Naive B cell (primary cell): ENCODE data around the gene MOB3B. TPM values are rescaled to one million over a fixed set of nuclear protein-coding genes. Genes with fewer than 3 reads are reported as not detected.

Experiments
- ATAC-seq, 2 donors: fragments of 150-1000 bp; cut with Tn5 transposase; 2 replicates each; pipeline ENCODE4 v1.10.0; 2021; ENCODE audit warnings: low read depth in 2 of 2, mild to moderate bottlenecking in 2 of 2, moderate library complexity in 2 of 2
- DNase-seq: peaks from one replicate; pipeline ENCODE4 v3.0.0; 2022
- H3K27ac Mint-ChIP-seq, 6 donors: one replicate each; pipeline ENCODE4 v1.8.0; 2020 to 2022; ENCODE audit warnings: mild to moderate bottlenecking in 6 of 6, mixed read lengths in 6 of 6, moderate library complexity in 5 of 6, inconsistent platforms in 2 of 6
- H3K27me3 Mint-ChIP-seq, 3 donors: one replicate each; pipeline ENCODE4 v1.8.0; 2021 to 2022; ENCODE audit warnings: mixed read lengths in 3 of 3, mild to moderate bottlenecking in 1 of 3
- H3K36me3 Mint-ChIP-seq, 2 donors: one replicate each; pipeline ENCODE4 v1.8.0; 2020 to 2022; ENCODE audit warnings: mixed read lengths in 2 of 2, inconsistent platforms in 1 of 2, mild to moderate bottlenecking in 1 of 2
- H3K4me1 Mint-ChIP-seq, 3 donors: one replicate each; pipeline ENCODE4 v1.8.0; 2020 to 2022; ENCODE audit warnings: mixed read lengths in 3 of 3, inconsistent platforms in 1 of 3, mild to moderate bottlenecking in 1 of 3, moderate library complexity in 1 of 3
- H3K4me3 Mint-ChIP-seq, 8 donors: one replicate each; pipeline ENCODE4 v1.8.0; 2020 to 2022; ENCODE audit warnings: mild to moderate bottlenecking in 8 of 8, mixed read lengths in 8 of 8, moderate library complexity in 8 of 8, inconsistent platforms in 2 of 8
- H3K9me3 Mint-ChIP-seq, 7 donors: one replicate each; pipeline ENCODE4 v1.8.0; 2020 to 2022; ENCODE audit warnings: mixed read lengths in 7 of 7, mild to moderate bottlenecking in 5 of 7, inconsistent platforms in 2 of 7, moderate library complexity in 1 of 7
- polyA plus RNA-seq, 6 donors: library from polyadenylated mRNA; unstranded; fragments of 300-500 nt; fragmentation: Illumina TruSeq; gene quantifications; one replicate each; pipeline ENCODE4 v1.2.3, GENCODE V29; 2021; ENCODE audit warnings: low read depth in 6 of 6

MOB3B gene
- polyA plus RNA-seq, 6 donors from 2014 or later = 9.5 to 19.8 (median 15.7) TPM

DNA sequence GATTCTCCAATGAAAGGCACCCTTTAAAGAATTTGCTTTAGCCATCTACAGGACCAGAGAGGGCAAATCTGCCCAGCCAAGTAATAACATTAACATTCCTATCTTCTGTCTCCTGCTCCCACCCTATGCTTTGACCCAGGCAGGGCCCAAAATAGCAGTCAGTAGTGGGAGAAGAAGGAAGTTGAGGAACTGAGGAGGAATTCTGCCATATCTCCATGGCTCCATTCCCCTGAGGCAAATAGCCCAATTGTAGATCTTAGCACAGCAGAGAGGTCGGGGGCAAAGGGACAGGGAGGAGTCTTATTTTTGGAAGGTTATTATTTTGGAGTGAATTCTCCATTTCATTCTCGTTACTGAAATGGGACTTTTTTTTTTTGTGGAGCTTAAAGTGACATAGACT is 116.7 kb downstream of the MOB3B start:
- DNase-seq (no peak), ATAC-seq (no peak)
- Mint-ChIP-seq H3K27me3 (no peaks in the 10 kb centered on the region), H3K9me3 (no peaks in the 10 kb centered on the region), H3K27ac (peak overlapping the region in 4 of 6 donors; percentile 17 to 52 (median 30)), H3K4me3 (no peak overlapping the region), H3K36me3 (no peaks in the 10 kb centered on the region), H3K4me1 (peaks cover 32 to 64% (median 57%) of the 10 kb centered on the region in 3 donors)

GRCh38 chr9:27412081-27412480 is 117.5 kb downstream of the MOB3B start:
- peaks cover 32 to 71% (median 60%) of the 10 kb centered on the region in 3 donors for H3K4me1 Mint-ChIP-seq
- ATAC-seq (no peak), DNase-seq (no peak)
- no peaks in the 10 kb centered on the region for H3K9me3 Mint-ChIP-seq
- H3K27ac Mint-ChIP-seq = peak overlapping the region in 1 of 6 donors; percentile 41
- H3K36me3 Mint-ChIP-seq = no peaks in the 10 kb centered on the region
- no peak overlapping the region for H3K4me3 Mint-ChIP-seq
- H3K27me3 Mint-ChIP-seq = no peaks in the 10 kb centered on the region

GRCh38 chr9:27408482-27408881 is 121.1 kb downstream of the MOB3B start:
- peak overlapping the region in 1 of 8 donors; percentile 57 for H3K4me3 Mint-ChIP-seq
- peaks cover 36 to 70% (median 52%) of the 10 kb centered on the region in 3 donors for H3K4me1 Mint-ChIP-seq
- no peak for DNase-seq
- no peak for ATAC-seq
- H3K9me3 Mint-ChIP-seq = no peaks in the 10 kb centered on the region
- peaks cover 0 to 3% of the 10 kb centered on the region in 2 donors for H3K36me3 Mint-ChIP-seq
- no peaks in the 10 kb centered on the region for H3K27me3 Mint-ChIP-seq
- H3K27ac Mint-ChIP-seq = no peak overlapping the region

DNA sequence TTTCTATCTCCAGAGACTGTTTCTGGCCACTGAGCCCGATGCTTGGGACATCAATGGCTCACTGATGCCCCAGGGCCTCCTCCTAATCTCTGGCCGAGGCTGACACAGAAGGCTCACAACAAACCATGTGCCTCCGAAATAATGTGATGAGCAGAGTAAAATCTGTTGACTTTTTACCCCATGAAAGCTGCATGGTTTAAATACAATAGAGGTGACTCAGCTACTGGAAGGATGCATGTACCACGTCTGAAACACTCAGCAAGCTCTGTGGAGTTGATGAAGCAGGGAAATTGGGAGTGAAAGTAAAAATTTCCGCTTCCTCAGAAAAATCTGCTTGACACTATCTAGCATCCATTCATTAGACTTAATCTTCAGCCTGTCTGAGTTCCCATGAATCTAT is 121.6 kb downstream of the MOB3B start:
- Mint-ChIP-seq H3K4me3 (peak overlapping the region in 1 of 8 donors; percentile 4), H3K27me3 (no peaks in the 10 kb centered on the region), H3K27ac (peak overlapping the region in 1 of 6 donors; percentile 91), H3K9me3 (no peaks in the 10 kb centered on the region), H3K4me1 (peaks cover 34 to 69% (median 50%) of the 10 kb centered on the region in 3 donors), H3K36me3 (peaks cover 0 to 3% of the 10 kb centered on the region in 2 donors)
- no peak for ATAC-seq
- no peak for DNase-seq

- Mint-ChIP-seq H3K4me3 (no peak overlapping the region), H3K4me1 (peaks cover 34 to 69% (median 48%) of the 10 kb centered on the region in 3 donors), H3K27me3 (no peaks in the 10 kb centered on the region), H3K9me3 (no peaks in the 10 kb centered on the region), H3K27ac (peak overlapping the region in 2 of 6 donors; percentile 29 to 91), H3K36me3 (peaks cover 0 to 3% of the 10 kb centered on the region in 2 donors)
- ATAC-seq (no peak), DNase-seq (no peak)
Observed at GRCh38 chr9:27407491-27407890, 122.1 kb downstream of the MOB3B start.

- Mint-ChIP-seq H3K9me3 (no peaks in the 10 kb centered on the region), H3K4me1 (peaks cover 49 to 79% (median 61%) of the 10 kb centered on the region in 3 donors), H3K4me3 (no peak overlapping the region), H3K27me3 (no peaks in the 10 kb centered on the region), H3K27ac (no peak overlapping the region), H3K36me3 (peaks cover 0 to 3% of the 10 kb centered on the region in 2 donors)
- DNase-seq (no peak), ATAC-seq (no peak)
Observed at GRCh38 chr9:27404661-27405060, 125.0 kb downstream of the MOB3B start.

DNA sequence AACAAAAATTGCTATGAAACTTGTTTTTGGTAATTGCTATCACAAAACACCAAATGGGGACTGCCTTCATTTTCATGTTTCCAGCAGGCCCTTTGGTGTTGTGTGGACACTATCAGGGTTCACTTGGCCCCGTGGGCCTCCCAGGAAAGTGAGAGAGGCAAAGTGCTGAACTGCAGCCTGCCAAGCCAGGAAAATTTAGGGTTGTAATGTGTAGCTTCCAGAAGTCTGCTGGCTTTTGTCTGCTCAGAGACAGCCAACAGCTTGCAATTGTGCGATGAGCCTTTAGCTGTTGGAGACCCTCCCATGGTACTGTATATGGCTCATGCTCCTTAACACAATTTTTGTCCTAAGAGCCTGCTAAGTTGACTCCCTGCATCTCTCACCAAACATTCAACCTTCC is 127.0 kb downstream of the MOB3B start:
- Mint-ChIP-seq H3K27me3 (no peaks in the 10 kb centered on the region), H3K9me3 (no peaks in the 10 kb centered on the region), H3K4me1 (peaks cover 48 to 68% (median 63%) of the 10 kb centered on the region in 3 donors), H3K4me3 (no peak overlapping the region), H3K27ac (peak overlapping the region in 2 of 6 donors; percentile 4 to 52), H3K36me3 (peaks cover 0 to 3% of the 10 kb centered on the region in 2 donors)
- ATAC-seq (no peak), DNase-seq (no peak)

DNA sequence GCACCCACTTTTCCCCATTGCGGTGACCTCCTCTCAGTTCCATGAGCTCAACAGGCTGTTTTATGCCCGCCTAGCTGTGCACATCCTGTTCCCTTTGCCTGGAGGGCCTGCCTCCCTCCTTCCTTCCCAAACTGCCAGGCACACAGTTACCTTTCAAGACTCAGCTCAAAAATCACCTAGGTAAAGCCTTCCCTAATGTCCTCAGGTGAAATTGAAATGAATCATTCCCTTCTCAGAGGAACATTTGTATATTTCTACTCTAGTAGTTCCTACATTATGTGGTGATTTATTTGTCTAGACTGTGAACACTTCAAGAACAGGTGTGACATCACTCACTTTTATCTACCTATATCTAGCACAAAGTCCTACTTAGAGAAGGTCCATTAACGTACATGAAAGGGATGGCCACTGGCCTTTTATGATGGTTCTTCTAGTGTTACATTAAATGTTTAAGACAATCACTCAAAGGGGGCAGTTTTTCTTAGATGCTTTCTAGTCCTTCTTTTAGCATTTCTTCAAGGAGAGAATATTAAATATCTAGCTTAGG is 129.2 kb downstream of the MOB3B start:
- Mint-ChIP-seq H3K27ac (peak overlapping the region; percentile 17 to 53 (median 32)), H3K9me3 (no peaks in the 10 kb centered on the region), H3K36me3 (peaks cover 7 to 9% of the 10 kb centered on the region in 2 donors), H3K4me3 (peak overlapping the region in 3 of 8 donors; percentile 2 to 61 (median 27)), H3K27me3 (no peaks in the 10 kb centered on the region), H3K4me1 (peaks cover 52 to 63% (median 63%) of the 10 kb centered on the region in 3 donors)
- ATAC-seq (no peak), DNase-seq (no peak)

GRCh38 chr9:27398982-27399653 is 130.5 kb downstream of the MOB3B start:
- H3K27ac Mint-ChIP-seq = peak overlapping the region in 2 of 6 donors; percentile 63 to 68
- no peaks in the 10 kb centered on the region for H3K27me3 Mint-ChIP-seq

DNA sequence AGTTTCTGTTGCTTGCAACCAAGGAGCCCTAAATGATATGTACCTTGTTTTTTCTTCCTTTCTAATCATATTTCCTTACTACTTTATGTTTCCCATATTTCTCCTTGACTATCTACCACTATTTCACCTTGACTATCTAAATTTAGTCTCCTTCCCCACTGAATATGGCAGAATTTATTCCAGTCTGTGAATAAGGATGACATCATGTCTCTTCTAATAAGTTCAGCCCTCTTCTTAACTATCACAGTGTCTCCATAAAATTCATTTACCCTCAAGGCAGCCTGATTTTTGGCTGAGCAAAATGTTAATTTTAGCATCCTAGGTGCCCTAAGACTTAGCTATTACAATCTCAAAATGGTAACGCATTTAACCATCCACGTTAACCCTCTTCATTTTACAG is 133.1 kb downstream of the MOB3B start:
- Mint-ChIP-seq H3K27ac (peak overlapping the region in 4 of 6 donors; percentile 11 to 85 (median 42)), H3K4me3 (no peak overlapping the region), H3K36me3 (peaks cover 7 to 8% of the 10 kb centered on the region in 2 donors), H3K9me3 (no peaks in the 10 kb centered on the region), H3K27me3 (no peaks in the 10 kb centered on the region), H3K4me1 (peaks cover 60 to 80% (median 72%) of the 10 kb centered on the region in 3 donors)
- ATAC-seq (no peak), DNase-seq (no peak)

More at GRCh38 chr9:27398982-27399653, 130.5 kb downstream of the MOB3B start:
- Mint-ChIP-seq H3K9me3 (no peaks in the 10 kb centered on the region), H3K4me3 (peak overlapping the region in 6 of 8 donors; percentile 2 to 67 (median 54)), H3K36me3 (peaks cover 7 to 8% of the 10 kb centered on the region in 2 donors), H3K4me1 (peaks cover 57 to 69% (median 69%) of the 10 kb centered on the region in 3 donors)
- DNase-seq = no peak
- peak; percentile 32 to 38 for ATAC-seq

DNA sequence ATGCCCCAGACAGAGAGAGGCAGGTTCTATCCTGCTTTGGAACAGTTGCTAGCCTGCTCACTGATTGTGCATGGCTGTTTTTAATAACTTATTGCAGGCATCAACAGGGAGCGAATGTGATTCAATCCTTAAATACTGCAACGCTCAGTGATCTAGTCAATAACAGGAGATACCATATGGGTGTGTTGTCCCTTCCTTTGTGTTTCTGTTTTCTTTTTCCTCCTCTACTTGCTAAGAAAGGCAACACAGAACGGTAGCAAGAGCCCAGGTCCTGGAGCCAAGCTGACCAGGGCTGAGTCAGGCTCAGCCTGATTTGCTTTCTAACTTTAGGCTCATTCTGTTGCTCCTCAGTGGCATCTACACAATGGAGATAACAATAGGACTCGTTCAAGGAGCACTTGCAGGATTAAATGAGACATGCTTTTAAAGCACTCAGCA is 134.1 kb downstream of the MOB3B start:
- Mint-ChIP-seq H3K27ac (peak overlapping the region in 1 of 6 donors; percentile 53), H3K9me3 (no peaks in the 10 kb centered on the region), H3K27me3 (no peaks in the 10 kb centered on the region), H3K36me3 (peaks cover 7 to 8% of the 10 kb centered on the region in 2 donors), H3K4me3 (peak overlapping the region in 3 of 8 donors; percentile 4 to 53 (median 40)), H3K4me1 (peaks cover 59 to 80% (median 72%) of the 10 kb centered on the region in 3 donors)
- DNase-seq = no peak
- ATAC-seq = no peak

GRCh38 chr9:27394826-27395201 is 134.8 kb downstream of the MOB3B start:
- Mint-ChIP-seq H3K36me3 (peaks cover 7 to 8% of the 10 kb centered on the region in 2 donors), H3K4me1 (peaks cover 54 to 80% (median 69%) of the 10 kb centered on the region in 3 donors), H3K9me3 (no peaks in the 10 kb centered on the region), H3K27me3 (no peaks in the 10 kb centered on the region), H3K4me3 (peak overlapping the region in 1 of 8 donors; percentile 4), H3K27ac (peak overlapping the region in 5 of 6 donors; percentile 16 to 83 (median 33))
- ATAC-seq (no peak), DNase-seq (no peak)

DNA sequence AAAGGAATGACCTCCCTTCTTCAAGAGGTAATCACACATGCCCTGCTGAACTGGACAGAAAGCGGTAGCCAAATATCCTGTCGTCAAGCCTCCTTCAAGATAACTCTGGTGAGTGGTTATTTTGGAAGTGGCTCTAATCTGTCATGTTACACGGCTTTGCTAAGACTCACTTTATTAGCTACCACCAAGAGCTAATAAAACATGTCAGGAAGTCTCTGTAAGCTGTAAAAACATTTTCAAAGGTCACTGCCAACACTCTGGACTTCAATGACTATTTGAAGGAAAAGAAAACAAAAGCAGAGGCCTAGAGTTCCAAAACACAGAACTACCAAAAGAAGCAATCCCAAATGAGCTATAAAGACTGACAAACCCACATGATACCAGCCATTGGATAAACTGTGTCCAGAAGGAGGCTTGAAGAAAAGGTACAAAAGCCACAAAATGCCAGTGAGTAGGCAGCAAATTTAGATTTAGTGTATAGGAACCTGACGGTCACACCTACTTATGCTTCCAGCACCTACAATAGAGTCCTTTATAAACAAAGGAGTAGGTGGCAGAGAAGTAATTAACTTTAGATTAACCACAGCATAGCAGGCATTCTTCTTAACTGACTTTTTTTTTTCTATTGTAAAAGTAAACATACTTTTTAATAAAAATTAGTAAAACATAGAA is 135.3 kb downstream of the MOB3B start:
- no peak for ATAC-seq
- Mint-ChIP-seq H3K4me1 (peaks cover 52 to 79% (median 67%) of the 10 kb centered on the region in 3 donors), H3K4me3 (no peak overlapping the region), H3K9me3 (no peaks in the 10 kb centered on the region), H3K27me3 (no peaks in the 10 kb centered on the region), H3K27ac (peak overlapping the region in 3 of 6 donors; percentile 60 to 88 (median 83)), H3K36me3 (peaks cover 7 to 8% of the 10 kb centered on the region in 2 donors)
- no peak for DNase-seq
